CD4-positive, alpha-beta memory T cell (primary cell): ENCODE results near the gene CELSR1. TPM values are rescaled to one million over a fixed set of nuclear protein-coding genes. Genes with fewer than 3 reads are reported as not detected.
A peak's percentile ranks its signal among the peaks of the same experiment; 100 is the strongest.

Source experiments
- CTCF ChIA-PET: fragments of 350-600 bp; sonication (Branson Sonifier 250); formaldehyde crosslinking; loops from one replicate; lab custom pipeline; 2021; ENCODE audit warnings: inconsistent platforms; ENCODE audit not compliant: partially characterized antibody; lab: Charles Lee
- POLR2A ChIA-PET: fragments of 350-600 bp; sonication (Branson Sonifier 250); formaldehyde crosslinking; loops from one replicate; lab custom pipeline; 2021; ENCODE audit not compliant: partially characterized antibody; lab: Charles Lee
- DNase-seq, 5 donors: peaks; one replicate each; pipeline versions ENCODE4 v3.0.0 to v3.0.0-alpha.2; 2020 to 2022; ENCODE audit warnings: mixed read lengths in 1 of 5
- H3K27ac ChIP-seq: one replicate; pipeline ENCODE4 v1.7.0; 2013; ENCODE audit warnings: low read depth, low read length
- H3K27me3 ChIP-seq: 2 replicates; pipeline ENCODE4 v1.7.0; 2013; ENCODE audit warnings: mild to moderate bottlenecking, low read length, moderate library complexity; ENCODE audit not compliant: insufficient read depth
- H3K36me3 ChIP-seq: 2 replicates; pipeline ENCODE4 v1.7.0; 2013; ENCODE audit warnings: mild to moderate bottlenecking, low read length, moderate library complexity; ENCODE audit not compliant: insufficient read depth
- H3K4me1 ChIP-seq: 2 replicates; pipeline ENCODE4 v1.7.0; 2013; ENCODE audit warnings: mild to moderate bottlenecking, low read length, moderate library complexity; ENCODE audit not compliant: insufficient read depth
- H3K4me3 ChIP-seq, 2 donors: one replicate each; pipeline ENCODE4 v1.7.0; 2013; ENCODE audit warnings: low read length in 2 of 2, mild to moderate bottlenecking in 1 of 2
- H3K9me3 ChIP-seq, 2 donors: one replicate each; pipeline ENCODE4 v1.7.0; 2013; ENCODE audit warnings: low read length in 2 of 2, control low read depth in 1 of 2; ENCODE audit not compliant: control insufficient read depth in 1 of 2
- H3K27ac Mint-ChIP-seq, 7 donors: one replicate each; pipeline ENCODE4 v1.8.0; 2020 to 2021; ENCODE audit warnings: mixed read lengths in 7 of 7, mild to moderate bottlenecking in 6 of 7, inconsistent platforms in 3 of 7, moderate library complexity in 3 of 7
- H3K27me3 Mint-ChIP-seq, 2 donors: one replicate each; pipeline ENCODE4 v1.8.0; 2020 to 2021; ENCODE audit warnings: mixed read lengths in 2 of 2
- H3K36me3 Mint-ChIP-seq, 2 donors: one replicate each; pipeline ENCODE4 v1.8.0; 2020 to 2021; ENCODE audit warnings: mixed read lengths in 2 of 2, inconsistent platforms in 1 of 2, mild to moderate bottlenecking in 1 of 2
- H3K4me1 Mint-ChIP-seq, 4 donors: one replicate each; pipeline ENCODE4 v1.8.0; 2020 to 2021; ENCODE audit warnings: mixed read lengths in 4 of 4, mild to moderate bottlenecking in 1 of 4
- H3K4me3 Mint-ChIP-seq, 8 donors: one replicate each; pipeline ENCODE4 v1.8.0; 2020 to 2021; ENCODE audit warnings: mixed read lengths in 8 of 8, mild to moderate bottlenecking in 7 of 8, moderate library complexity in 6 of 8, inconsistent platforms in 3 of 8
- H3K9me3 Mint-ChIP-seq, 8 donors: one replicate each; pipeline ENCODE4 v1.8.0; 2020 to 2021; ENCODE audit warnings: mixed read lengths in 8 of 8, mild to moderate bottlenecking in 5 of 8, inconsistent platforms in 3 of 8, moderate library complexity in 1 of 8
- intact Hi-C: fragments of 100-400 bp; cut with micrococcal nuclease; formaldehyde crosslinking; loops from one replicate; pipeline ENCODE4 v1.15.1; 2023
- polyA plus RNA-seq, 2 donors: library from polyadenylated mRNA; unstranded; fragments of 300-500 nt; fragmentation: Illumina TruSeq; gene quantifications; one replicate each; pipeline ENCODE4 v1.2.3, GENCODE V29; 2021
- total RNA-seq, 2 experiments: library from RNA; stranded (reverse); gene quantifications; one replicate each; pipeline ENCODE4 v1.2.3, GENCODE V29; 2021

CELSR1 gene
- total and polyA plus RNA-seq, 4 experiments from 2014 or later: 0.47 to 1.1 (median 0.81) TPM

GRCh38 chr22:46540874-46541273 is 3.5 kb upstream of the CELSR1 start:
- no peak for DNase-seq
- POLR2A ChIA-PET: no interaction called here
- peaks cover 0 to 13% (median 7%) of the 10 kb centered on the region in 4 donors for H3K4me1 Mint-ChIP-seq
- Histone ChIP-seq H3K27me3 (no peaks in the 10 kb centered on the region), H3K4me3 (no peak overlapping the region), H3K4me1 (no peaks in the 10 kb centered on the region), H3K27ac (no peak overlapping the region), H3K9me3 (no peaks in the 10 kb centered on the region), H3K36me3 (no peaks in the 10 kb centered on the region)
- intact Hi-C loops: no loop called here
- peaks cover 28 to 33% of the 10 kb centered on the region in 2 donors for H3K27me3 Mint-ChIP-seq
- H3K36me3 Mint-ChIP-seq: no peaks in the 10 kb centered on the region
- no peaks in the 10 kb centered on the region for H3K9me3 Mint-ChIP-seq
- CTCF ChIA-PET: interaction anchor here (1.5 to 7.1 kb wide), 3 partner anchors 11 to 419 kb away, joined by 3 to 70 read pairs (median 8); no protein-coding TSS in a partner anchor
- H3K27ac Mint-ChIP-seq: no peak overlapping the region
- no peak overlapping the region for H3K4me3 Mint-ChIP-seq

- intact Hi-C loops: no loop called here
- Histone ChIP-seq H3K4me3 (no peak overlapping the region), H3K27ac (no peak overlapping the region), H3K27me3 (no peaks in the 10 kb centered on the region), H3K9me3 (no peaks in the 10 kb centered on the region), H3K4me1 (no peaks in the 10 kb centered on the region), H3K36me3 (no peaks in the 10 kb centered on the region)
- no peaks in the 10 kb centered on the region for H3K9me3 Mint-ChIP-seq
- POLR2A ChIA-PET: no interaction called here
- H3K4me1 Mint-ChIP-seq: peaks cover 0 to 13% (median 8%) of the 10 kb centered on the region in 4 donors
- peaks cover 28 to 29% of the 10 kb centered on the region in 2 donors for H3K27me3 Mint-ChIP-seq
- H3K27ac Mint-ChIP-seq: no peak overlapping the region
- DNase-seq: no peak
- H3K4me3 Mint-ChIP-seq: peak overlapping the region in 3 of 8 donors; percentile 43 to 69 (median 61)
- CTCF ChIA-PET: interaction anchor here (7.1 kb wide), 1 partner anchor 170 kb away, joined by 70 read pairs; no protein-coding TSS in a partner anchor
- no peaks in the 10 kb centered on the region for H3K36me3 Mint-ChIP-seq
Measured at GRCh38 chr22:46539169-46539568, 1.7 kb upstream of the CELSR1 start.

GRCh38 chr22:46538814-46539160 is 1.4 kb upstream of the CELSR1 start:
- CTCF ChIA-PET: interaction anchor here (7.1 kb wide), 1 partner anchor 170 kb away, joined by 70 read pairs; no protein-coding TSS in a partner anchor
- peak overlapping the region; percentile 17 to 69 (median 45) for H3K4me3 Mint-ChIP-seq
- H3K27ac Mint-ChIP-seq: no peak overlapping the region

GRCh38 chr22:46537946-46538813 is 760 bp upstream of the CELSR1 start:
- DNase-seq: no peak
- Mint-ChIP-seq H3K4me3 (peak overlapping the region; percentile 38 to 69 (median 56)), H3K9me3 (no peaks in the 10 kb centered on the region), H3K27ac (no peak overlapping the region), H3K4me1 (peaks cover 0 to 13% (median 8%) of the 10 kb centered on the region in 4 donors), H3K27me3 (peaks cover 26 to 31% of the 10 kb centered on the region in 2 donors), H3K36me3 (no peaks in the 10 kb centered on the region)
- Histone ChIP-seq H3K27ac (no peak overlapping the region), H3K36me3 (no peaks in the 10 kb centered on the region), H3K4me3 (no peak overlapping the region), H3K4me1 (no peaks in the 10 kb centered on the region), H3K27me3 (no peaks in the 10 kb centered on the region), H3K9me3 (no peaks in the 10 kb centered on the region)
- ChIA-PET CTCF (interaction anchor here (7.1 kb wide), 1 partner anchor 169 kb away, joined by 70 read pairs; no protein-coding TSS in a partner anchor), POLR2A (interaction anchor here (0.6 kb wide), 1 partner anchor 1101 kb away, joined by 3 read pairs; no protein-coding TSS in a partner anchor)
- intact Hi-C loops: no loop called here

More at GRCh38 chr22:46538814-46539160, 1.4 kb upstream of the CELSR1 start:
- Mint-ChIP-seq H3K9me3 (no peaks in the 10 kb centered on the region), H3K27me3 (peaks cover 28 to 29% of the 10 kb centered on the region in 2 donors), H3K36me3 (no peaks in the 10 kb centered on the region), H3K4me1 (peaks cover 0 to 13% (median 8%) of the 10 kb centered on the region in 4 donors)
- POLR2A ChIA-PET: interaction anchor here (0.6 kb wide), 1 partner anchor 1101 kb away, joined by 3 read pairs; no protein-coding TSS in a partner anchor
- Histone ChIP-seq H3K9me3 (no peaks in the 10 kb centered on the region), H3K4me3 (no peak overlapping the region), H3K36me3 (no peaks in the 10 kb centered on the region), H3K27ac (no peak overlapping the region), H3K4me1 (no peaks in the 10 kb centered on the region), H3K27me3 (no peaks in the 10 kb centered on the region)
- intact Hi-C loops: no loop called here
- DNase-seq: no peak

GRCh38 chr22:46536537-46537224 is 739 bp downstream of the CELSR1 start:
- H3K4me3 Mint-ChIP-seq: no peak overlapping the region
- H3K9me3 Mint-ChIP-seq: no peaks in the 10 kb centered on the region
- CTCF ChIA-PET: no interaction called here
- Histone ChIP-seq H3K9me3 (no peaks in the 10 kb centered on the region), H3K36me3 (no peaks in the 10 kb centered on the region), H3K4me1 (no peaks in the 10 kb centered on the region), H3K27me3 (no peaks in the 10 kb centered on the region), H3K4me3 (no peak overlapping the region), H3K27ac (no peak overlapping the region)
- peaks cover 21 to 26% of the 10 kb centered on the region in 2 donors for H3K27me3 Mint-ChIP-seq
- peaks cover 0 to 15% (median 9%) of the 10 kb centered on the region in 4 donors for H3K4me1 Mint-ChIP-seq
- H3K36me3 Mint-ChIP-seq: no peaks in the 10 kb centered on the region
- H3K27ac Mint-ChIP-seq: no peak overlapping the region
- POLR2A ChIA-PET: no interaction called here
- intact Hi-C loops: no loop called here
- no peak for DNase-seq

GRCh38 chr22:46535876-46536536 is 1.4 kb downstream of the CELSR1 start:
- intact Hi-C loops: no loop called here
- Mint-ChIP-seq H3K4me3 (peak overlapping the region in 2 of 8 donors; percentile 29 to 59), H3K9me3 (no peaks in the 10 kb centered on the region), H3K36me3 (no peaks in the 10 kb centered on the region), H3K27me3 (peaks cover 19 to 24% of the 10 kb centered on the region in 2 donors), H3K27ac (no peak overlapping the region), H3K4me1 (peaks cover 0 to 15% (median 9%) of the 10 kb centered on the region in 4 donors)
- DNase-seq: no peak
- Histone ChIP-seq H3K4me1 (no peaks in the 10 kb centered on the region), H3K9me3 (no peaks in the 10 kb centered on the region), H3K27me3 (no peaks in the 10 kb centered on the region), H3K27ac (no peak overlapping the region), H3K36me3 (no peaks in the 10 kb centered on the region), H3K4me3 (no peak overlapping the region)
- CTCF ChIA-PET: interaction anchor here (1.0 kb wide), 1 partner anchor 168 kb away, joined by 3 read pairs; no protein-coding TSS in a partner anchor
- POLR2A ChIA-PET: no interaction called here
